ENCODE results near the gene PTPRM. TPM values are rescaled to one million over a fixed set of nuclear protein-coding genes. Genes with fewer than 3 reads are reported as not detected.

Gene PTPRM
- total and polyA plus RNA-seq, 2 of the 8 experiments (the other 6 are each of a cell fraction or from before 2014, with no cell fraction given), result 4.1 to 7.0 TPM

DNA sequence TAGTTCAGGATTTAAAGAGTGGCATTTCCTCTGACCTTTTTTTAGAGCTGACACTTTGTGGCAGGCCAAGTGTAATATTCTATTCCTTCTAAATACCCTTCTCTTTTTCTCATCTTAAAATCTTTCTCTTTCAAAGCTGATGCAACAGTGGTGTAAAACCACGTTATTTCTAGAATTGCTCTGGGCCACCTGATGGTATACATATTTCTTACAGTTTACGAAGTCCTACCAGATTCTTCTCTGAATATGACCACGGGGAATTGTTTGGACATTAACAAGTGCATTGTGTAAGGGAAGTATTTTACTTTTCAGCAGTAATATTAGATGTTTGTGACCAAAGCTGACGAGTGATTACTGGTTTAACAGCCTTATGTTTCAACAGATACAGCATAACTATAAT is 109.9 kb downstream of the PTPRM start (continued):
- TF ChIP-seq TAF1 (IDR thresholded peaks at IDR 0.05; ENCODE audit: low read depth, low read length) (no peak), BRCA1 (IDR thresholded peaks at IDR 0.05; ENCODE audit: low read depth, low read length) (no peak), HDAC6 (IDR thresholded peaks at IDR 0.05; ENCODE audit: low read depth, low read length) (no peak), SP1 (IDR thresholded peaks at IDR 0.05; ENCODE audit: low read depth, low read length) (no peak)
